Testis (tissue), 3 donors: Measurements from ENCODE around the gene APOE. TPM values are rescaled to one million over a fixed set of nuclear protein-coding genes. Genes with fewer than 3 reads are reported as not detected.
"Not testable (repeated sequence)": the region's sequence is repeated elsewhere in the genome, so short reads cannot be mapped to it uniquely, and the experiment has no call there.

Source experiments
- DNase-seq: peaks from one replicate; pipeline ENCODE4 v3.0.0-alpha.2; 2019
- H3K27ac ChIP-seq, 2 donors: fragments of 200-600 bp; sonication (generic); one replicate each; pipeline ENCODE4 v1.5.1; 2019
- H3K27me3 ChIP-seq: fragments of 200-600 bp; sonication (generic); one replicate; pipeline ENCODE4 v1.5.1; 2019
- H3K36me3 ChIP-seq: fragments of 200-600 bp; sonication (generic); one replicate; pipeline ENCODE4 v1.5.1; 2017; ENCODE audit warnings: low read depth; ENCODE audit errors: missing control alignments
- H3K4me1 ChIP-seq: fragments of 200-600 bp; sonication (generic); one replicate; pipeline ENCODE4 v1.5.1; 2019
- H3K4me3 ChIP-seq, 2 donors: fragments of 200-600 bp; sonication (generic); one replicate each; pipeline ENCODE4 v1.5.1; 2017 to 2019
- H3K9me3 ChIP-seq: fragments of 200-600 bp; sonication (generic); one replicate; pipeline ENCODE4 v1.5.1; 2017
- POLR2A ChIP-seq: fragments of 450-650 bp; IDR thresholded peaks from one replicate; pipeline ENCODE4 v1.6.1; 2017; ENCODE audit warnings: antibody characterized with exemption, mild to moderate bottlenecking, moderate library complexity
- WGBS, 2 donors: methylation state at CpG; one replicate each; pipeline ENCODE4 v1.1.5; 2018; 5-methylcytosine and 5-hydroxymethylcytosine counted together
- intact Hi-C: fragments of 100-400 bp; cut with DNase I; formaldehyde crosslinking; loops from one replicate; pipeline ENCODE4 v1.15.1; 2023; ENCODE audit warnings: low total_unique reads
- polyA plus RNA-seq: library from polyadenylated mRNA; stranded (reverse); fragments of 350-450 nt; fragmentation: Illumina TruSeq; extraction: RNeasy Lipid Tissue Mini Kit (QIAGEN cat#74804); gene quantifications from one replicate; pipeline ENCODE4 v1.2.3, GENCODE V29; 2014; ENCODE audit warnings: low read depth, low replicate concordance; ENCODE audit not compliant: insufficient read depth
- total RNA-seq, 2 donors: library from RNA; depleted of rRNA; stranded (reverse); fragments of >200 nt; gene quantifications; one replicate each; pipeline ENCODE4 v1.2.3, GENCODE V29; 2016
- TF ChIP-seq, protein P1 (sequence below), 3 experiments: fragments of 450-650 bp in 2 of 3; fragments of 200-600 bp in 1 of 3; sonication (generic) in 1 of 3; IDR thresholded peaks; one replicate each; pipeline ENCODE4 v1.5.1; 2016 to 2019; ENCODE audit warnings: antibody characterized with exemption in 3 of 3, mild to moderate bottlenecking in 2 of 3, moderate library complexity in 1 of 3

The APOE gene
- total and polyA plus RNA-seq, 3 donors from 2014 or later = 185 to 494 (median 215) TPM

DNA sequence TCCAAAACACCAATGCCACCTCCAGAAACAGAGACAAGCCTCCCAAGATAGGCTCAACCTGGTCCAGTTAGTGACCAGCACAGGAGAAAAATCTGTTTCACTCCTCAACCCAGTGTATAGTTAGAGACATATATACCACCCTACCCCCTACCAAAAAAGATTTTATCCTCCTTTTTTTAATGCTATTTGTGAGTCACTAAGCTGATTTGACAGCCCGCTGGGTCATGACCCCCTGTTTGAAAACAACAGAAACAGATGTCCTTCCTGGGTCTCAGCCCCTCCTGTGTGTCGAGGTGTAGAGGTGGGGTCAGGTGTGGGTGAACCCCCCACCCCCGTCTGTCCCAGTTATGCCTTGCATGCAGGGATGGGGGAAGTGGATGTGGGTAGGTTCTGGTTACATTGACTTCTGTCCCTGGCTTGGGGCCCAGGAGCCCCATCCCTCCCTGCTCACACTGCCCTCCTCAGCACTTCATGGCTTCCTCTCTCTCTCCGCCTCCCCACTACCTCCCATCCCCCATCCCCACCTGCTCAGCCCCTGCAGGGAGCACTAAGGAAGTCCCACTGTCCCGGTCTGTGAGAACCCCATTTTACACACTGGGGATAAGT is 28.6 kb upstream of the APOE start:
- Histone ChIP-seq H3K36me3 (no peaks in the 10 kb centered on the region), H3K4me3 (no peak overlapping the region), H3K9me3 (no peaks in the 10 kb centered on the region), H3K4me1 (no peaks in the 10 kb centered on the region), H3K27ac (peak overlapping the region in 1 of 2 donors; percentile 13), H3K27me3 (no peaks in the 10 kb centered on the region)
- WGBS, 2 donors = 64 to 75% methylated on average over 5 of the region's 5 CpGs
- DNase-seq = peak; percentile 42
- TF ChIP-seq, protein P1, sequence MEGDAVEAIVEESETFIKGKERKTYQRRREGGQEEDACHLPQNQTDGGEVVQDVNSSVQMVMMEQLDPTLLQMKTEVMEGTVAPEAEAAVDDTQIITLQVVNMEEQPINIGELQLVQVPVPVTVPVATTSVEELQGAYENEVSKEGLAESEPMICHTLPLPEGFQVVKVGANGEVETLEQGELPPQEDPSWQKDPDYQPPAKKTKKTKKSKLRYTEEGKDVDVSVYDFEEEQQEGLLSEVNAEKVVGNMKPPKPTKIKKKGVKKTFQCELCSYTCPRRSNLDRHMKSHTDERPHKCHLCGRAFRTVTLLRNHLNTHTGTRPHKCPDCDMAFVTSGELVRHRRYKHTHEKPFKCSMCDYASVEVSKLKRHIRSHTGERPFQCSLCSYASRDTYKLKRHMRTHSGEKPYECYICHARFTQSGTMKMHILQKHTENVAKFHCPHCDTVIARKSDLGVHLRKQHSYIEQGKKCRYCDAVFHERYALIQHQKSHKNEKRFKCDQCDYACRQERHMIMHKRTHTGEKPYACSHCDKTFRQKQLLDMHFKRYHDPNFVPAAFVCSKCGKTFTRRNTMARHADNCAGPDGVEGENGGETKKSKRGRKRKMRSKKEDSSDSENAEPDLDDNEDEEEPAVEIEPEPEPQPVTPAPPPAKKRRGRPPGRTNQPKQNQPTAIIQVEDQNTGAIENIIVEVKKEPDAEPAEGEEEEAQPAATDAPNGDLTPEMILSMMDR (IDR thresholded peaks at IDR 0.05) = no peak
- intact Hi-C loops = no loop called here

DNA sequence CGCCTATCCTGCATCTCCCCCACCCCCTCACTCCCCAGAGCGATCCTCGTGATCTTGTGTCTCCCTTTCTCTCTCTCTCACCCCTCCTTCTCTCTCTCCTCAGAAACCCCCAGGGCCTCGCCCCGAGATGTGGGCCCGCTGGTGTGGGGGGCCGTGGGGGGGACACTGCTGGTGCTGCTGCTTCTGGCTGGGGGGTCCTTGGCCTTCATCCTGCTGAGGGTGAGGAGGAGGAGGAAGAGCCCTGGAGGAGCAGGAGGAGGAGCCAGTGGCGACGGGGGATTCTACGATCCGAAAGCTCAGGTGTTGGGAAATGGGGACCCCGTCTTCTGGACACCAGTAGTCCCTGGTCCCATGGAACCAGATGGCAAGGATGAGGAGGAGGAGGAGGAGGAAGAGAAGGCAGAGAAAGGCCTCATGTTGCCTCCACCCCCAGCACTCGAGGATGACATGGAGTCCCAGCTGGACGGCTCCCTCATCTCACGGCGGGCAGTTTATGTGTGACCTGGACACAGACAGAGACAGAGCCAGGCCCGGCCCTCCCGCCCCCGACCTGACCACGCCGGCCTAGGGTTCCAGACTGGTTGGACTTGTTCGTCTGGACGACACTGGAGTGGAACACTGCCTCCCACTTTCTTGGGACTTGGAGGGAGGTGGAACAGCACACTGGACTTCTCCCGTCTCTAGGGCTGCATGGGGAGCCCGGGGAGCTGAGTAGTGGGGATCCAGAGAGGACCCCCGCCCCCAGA is 27.3 kb upstream of the APOE start:
- WGBS, 2 donors = 71 to 72% methylated on average over 24 to 26 of the region's 26 CpGs
- no peaks in the 10 kb centered on the region for H3K36me3 ChIP-seq

DNA sequence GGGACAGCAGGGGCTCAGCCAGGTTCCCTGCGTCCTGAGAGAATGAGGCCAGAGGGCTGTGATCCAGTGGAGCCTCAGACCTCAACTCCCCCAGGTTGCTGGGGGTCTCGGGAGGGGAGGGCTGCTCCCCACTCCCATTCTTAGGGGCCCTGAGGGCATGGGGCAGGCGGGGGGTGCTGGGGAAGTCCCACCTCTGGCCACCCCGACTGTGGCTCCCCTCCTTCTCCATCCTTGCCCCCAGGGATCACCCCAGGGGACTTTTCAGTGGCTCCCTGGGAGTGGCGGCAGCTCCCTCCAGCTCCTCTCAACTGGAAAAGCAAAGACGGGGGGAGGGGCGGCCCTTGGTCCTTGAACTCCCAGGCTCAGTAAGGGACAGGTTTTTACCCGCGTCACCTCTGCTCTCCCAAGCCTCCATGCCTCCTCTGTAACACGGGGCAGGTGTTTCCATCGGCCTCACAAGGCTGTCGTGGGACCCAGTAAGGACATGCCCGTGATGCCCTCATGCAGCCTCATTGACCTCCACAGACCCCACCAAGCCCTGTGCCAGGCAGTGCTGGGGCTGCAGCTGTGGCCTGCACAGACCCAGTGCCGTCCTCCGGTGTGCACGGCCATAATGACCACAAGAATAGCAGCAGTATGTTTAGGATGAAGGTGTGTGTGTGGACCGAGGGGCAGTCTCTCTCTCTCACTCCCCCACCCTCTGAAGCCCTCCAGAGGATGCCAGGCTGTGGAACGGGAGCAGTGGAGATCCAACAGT is 26.1 kb upstream of the APOE start:
- DNase-seq = no peak
- intact Hi-C loops = no loop called here
- Histone ChIP-seq H3K4me1 (no peaks in the 10 kb centered on the region), H3K27me3 (no peaks in the 10 kb centered on the region), H3K36me3 (no peaks in the 10 kb centered on the region), H3K4me3 (no peak overlapping the region), H3K27ac (no peak overlapping the region), H3K9me3 (no peaks in the 10 kb centered on the region)
- no peak for TF ChIP-seq POLR2A
- TF ChIP-seq, protein P1 (IDR thresholded peaks at IDR 0.05) = no peak
- WGBS, 2 donors = 82 to 83% methylated on average over 11 to 18 of the region's 18 CpGs

More for the DNA sequence above, 27.3 kb upstream of the APOE start:
- Histone ChIP-seq H3K4me3 (no peak overlapping the region), H3K4me1 (no peaks in the 10 kb centered on the region), H3K27me3 (no peaks in the 10 kb centered on the region), H3K9me3 (no peaks in the 10 kb centered on the region), H3K27ac (no peak overlapping the region)
- DNase-seq = no peak
- no peak for TF ChIP-seq POLR2A
- TF ChIP-seq, protein P1 (IDR thresholded peaks at IDR 0.05) = no peak
- intact Hi-C loops = no loop called here

DNA sequence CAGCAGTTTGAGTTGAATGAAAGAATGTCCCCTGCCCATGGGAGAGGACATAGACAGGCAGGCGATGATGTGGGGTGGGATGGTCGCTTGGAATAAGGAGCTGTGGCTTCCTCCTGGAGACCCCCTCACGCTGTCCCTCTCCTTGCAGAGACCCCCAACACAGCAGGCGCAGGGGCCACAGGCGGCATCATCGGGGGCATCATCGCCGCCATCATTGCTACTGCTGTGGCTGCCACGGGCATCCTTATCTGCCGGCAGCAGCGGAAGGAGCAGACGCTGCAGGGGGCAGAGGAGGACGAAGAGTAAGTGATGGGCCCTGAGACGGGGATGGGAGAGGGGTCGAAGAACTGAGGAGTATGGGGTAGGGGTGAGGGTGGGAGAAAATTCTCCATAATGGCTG is 23.5 kb upstream of the APOE start:
- H3K4me3 ChIP-seq = no peak overlapping the region
- H3K36me3 ChIP-seq = no peaks in the 10 kb centered on the region
- DNase-seq = no peak
- H3K27me3 ChIP-seq = no peaks in the 10 kb centered on the region
- H3K9me3 ChIP-seq = no peaks in the 10 kb centered on the region
- TF ChIP-seq, protein P1 (IDR thresholded peaks at IDR 0.05) = no peak
- TF ChIP-seq POLR2A = no peak
- intact Hi-C loops = no loop called here
- H3K27ac ChIP-seq = no peak overlapping the region
- WGBS, 2 donors = 92 to 93% methylated on average over 15 of the region's 15 CpGs
- H3K4me1 ChIP-seq = no peaks in the 10 kb centered on the region

DNA sequence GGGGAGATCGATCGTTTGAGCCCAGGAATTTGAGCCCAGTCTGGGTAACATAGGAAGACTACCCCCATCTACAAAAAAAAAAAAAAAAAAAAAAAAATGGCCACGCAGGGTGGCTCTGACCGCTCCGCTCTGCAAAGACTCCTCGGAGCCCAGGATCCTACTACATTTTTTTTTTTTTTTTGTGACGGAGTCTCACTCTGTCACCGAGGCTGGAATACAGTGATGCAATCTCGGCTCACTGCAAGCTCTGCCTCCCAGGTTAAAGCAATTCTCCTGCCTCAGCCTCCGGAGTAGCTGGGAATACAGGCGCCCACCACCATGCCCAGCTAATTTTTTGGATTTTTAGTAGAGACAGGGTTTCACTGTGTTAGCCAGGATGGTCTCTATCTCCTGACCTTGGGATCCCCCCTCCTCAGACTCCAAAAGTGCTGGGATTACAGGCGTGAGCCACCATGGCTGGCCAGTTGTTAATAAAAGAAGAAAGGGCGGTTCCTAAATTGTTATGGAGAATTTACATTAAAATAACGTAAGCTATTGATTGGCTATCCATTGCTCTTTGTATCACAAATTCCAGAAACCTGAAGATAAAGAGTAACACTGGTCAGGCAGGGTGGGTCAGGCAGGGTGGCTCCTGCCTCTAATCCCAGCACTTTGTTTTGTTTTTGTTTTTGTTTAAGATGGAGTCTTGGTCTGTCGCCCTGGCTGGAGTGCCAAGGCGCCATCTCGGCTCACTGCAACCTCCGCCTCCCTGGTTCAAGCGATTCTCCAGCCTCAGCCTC is 22.8 kb upstream of the APOE start:
- intact Hi-C loops, H3K4me1 ChIP-seq, DNase-seq, H3K27me3 ChIP-seq, H3K9me3 ChIP-seq, H3K4me3 ChIP-seq, H3K27ac ChIP-seq, H3K36me3 ChIP-seq: not testable (repeated sequence)
- WGBS, 2 donors = 86 to 88% methylated on average over 19 of the region's 19 CpGs
